GM12873 (cell line): ENCODE data around the gene ADAM12.

Experiments used
- TF ChIP-seq, protein P1 (sequence below): IDR thresholded peaks from 2 replicates; pipeline ENCODE4 v1.5.1; 2012; ENCODE audit warnings: low read depth, mild to moderate bottlenecking, moderate library complexity, low read length, control low read depth; ENCODE audit not compliant: insufficient read depth; ENCODE audit errors: missing control alignments

ADAM12 gene

GRCh38 chr10:126430512-126430911 lies 42.2 kb upstream of the ADAM12 start:
- TF ChIP-seq, protein P1, sequence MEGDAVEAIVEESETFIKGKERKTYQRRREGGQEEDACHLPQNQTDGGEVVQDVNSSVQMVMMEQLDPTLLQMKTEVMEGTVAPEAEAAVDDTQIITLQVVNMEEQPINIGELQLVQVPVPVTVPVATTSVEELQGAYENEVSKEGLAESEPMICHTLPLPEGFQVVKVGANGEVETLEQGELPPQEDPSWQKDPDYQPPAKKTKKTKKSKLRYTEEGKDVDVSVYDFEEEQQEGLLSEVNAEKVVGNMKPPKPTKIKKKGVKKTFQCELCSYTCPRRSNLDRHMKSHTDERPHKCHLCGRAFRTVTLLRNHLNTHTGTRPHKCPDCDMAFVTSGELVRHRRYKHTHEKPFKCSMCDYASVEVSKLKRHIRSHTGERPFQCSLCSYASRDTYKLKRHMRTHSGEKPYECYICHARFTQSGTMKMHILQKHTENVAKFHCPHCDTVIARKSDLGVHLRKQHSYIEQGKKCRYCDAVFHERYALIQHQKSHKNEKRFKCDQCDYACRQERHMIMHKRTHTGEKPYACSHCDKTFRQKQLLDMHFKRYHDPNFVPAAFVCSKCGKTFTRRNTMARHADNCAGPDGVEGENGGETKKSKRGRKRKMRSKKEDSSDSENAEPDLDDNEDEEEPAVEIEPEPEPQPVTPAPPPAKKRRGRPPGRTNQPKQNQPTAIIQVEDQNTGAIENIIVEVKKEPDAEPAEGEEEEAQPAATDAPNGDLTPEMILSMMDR = no peak

DNA sequence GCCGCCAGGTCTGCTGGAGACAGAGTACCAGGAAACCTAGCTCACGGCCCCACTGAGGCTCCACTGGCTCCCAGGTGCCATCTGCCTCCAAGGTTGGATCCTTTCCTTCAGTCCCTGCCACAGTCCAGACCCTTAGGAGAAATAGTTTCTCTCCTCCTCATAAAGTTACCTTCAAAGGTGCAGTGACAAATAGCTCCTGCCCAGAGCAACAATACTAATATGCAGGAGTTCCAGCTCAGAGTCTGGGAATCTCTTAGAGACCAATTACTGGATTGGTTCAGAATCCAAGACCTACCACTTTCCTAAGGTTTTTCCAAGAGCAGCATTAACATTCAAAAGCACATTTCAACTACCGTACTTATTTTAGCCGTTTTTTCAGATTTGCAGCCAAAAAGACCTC lies 41.0 kb upstream of the ADAM12 start:
- TF ChIP-seq, protein P1 = no peak

DNA sequence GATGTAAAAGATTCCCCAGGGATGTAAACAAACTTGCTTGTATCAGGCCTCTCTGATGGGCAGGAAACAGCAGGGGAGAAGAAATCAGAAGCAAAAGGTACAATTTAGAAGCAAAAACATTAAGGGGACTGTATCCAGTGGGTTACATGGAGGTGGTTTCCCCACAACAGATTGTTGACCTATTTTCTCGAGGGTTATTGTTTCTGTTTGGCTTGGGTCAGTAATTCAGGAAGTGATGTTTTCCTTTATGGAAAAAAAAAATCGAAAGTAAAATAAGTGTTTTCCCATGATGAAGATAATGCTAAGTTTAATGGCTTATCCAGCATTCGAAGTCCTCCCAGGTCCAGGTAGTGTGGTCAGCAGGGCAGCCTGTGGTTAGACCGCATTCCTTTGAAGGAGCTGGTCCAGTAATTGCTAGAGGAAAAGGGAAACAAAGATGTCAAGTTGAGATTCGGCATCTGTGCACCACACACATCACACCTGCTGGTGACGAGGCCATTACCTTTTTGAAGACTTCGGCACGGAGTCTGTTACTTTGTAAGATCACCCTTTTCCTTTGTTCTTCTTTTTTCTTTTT lies 37.3 kb upstream of the ADAM12 start:
- TF ChIP-seq, protein P1 = no peak

DNA sequence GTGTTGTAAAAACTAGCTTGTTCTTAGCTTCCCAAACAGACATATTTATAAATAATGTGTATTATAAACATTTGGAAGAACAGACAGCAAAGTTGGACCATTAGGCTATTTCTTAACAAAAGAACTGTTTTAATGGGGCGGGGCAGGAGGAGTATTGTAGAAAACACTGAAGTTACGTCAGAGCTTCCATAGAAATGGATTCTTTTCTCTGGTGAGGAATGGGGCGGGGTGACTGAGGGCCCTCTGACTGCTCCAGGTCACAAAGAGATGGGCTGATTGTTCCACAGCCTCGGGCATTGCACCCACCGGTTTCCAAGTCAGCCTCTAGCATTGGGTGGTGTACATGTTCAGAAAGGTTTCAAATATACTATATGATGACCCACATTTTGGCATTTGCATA lies 36.8 kb upstream of the ADAM12 start:
- TF ChIP-seq, protein P1 = no peak

DNA sequence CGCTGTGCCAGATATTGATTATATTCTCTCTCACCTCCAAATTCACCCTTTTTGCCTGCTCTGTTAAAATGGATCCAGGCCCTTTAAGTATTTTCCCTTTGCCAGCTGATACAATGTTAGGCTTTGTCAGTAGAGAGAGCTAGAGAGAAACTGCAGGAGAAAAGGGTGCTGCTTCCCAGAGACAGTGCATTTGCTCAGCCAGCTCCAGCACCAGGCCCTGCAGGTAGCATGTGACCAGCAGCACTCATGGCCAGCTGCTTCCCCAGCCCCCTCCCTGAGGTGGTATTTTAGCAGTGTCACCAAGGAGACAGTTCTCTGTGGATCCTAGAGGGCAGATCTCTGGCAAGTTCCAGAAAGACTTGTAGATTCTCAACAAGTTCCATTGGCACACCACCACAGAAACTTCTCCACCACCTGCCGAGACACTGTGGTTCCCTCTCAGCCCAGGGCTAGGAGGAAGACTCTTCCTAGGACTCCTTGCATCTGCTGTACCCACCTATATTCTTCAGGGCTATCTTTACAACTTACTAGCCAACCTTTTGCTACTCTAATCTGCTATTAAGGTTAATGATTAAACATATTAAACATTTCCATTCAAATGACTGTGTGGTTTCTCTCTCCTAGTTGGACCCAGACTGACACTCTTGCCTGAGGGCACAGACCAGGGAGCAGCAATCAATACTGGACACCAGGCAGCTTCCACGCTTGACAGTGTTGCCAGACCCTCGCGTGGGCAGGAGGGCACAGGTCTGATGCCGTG lies 35.6 kb upstream of the ADAM12 start:
- TF ChIP-seq, protein P1 = no peak

DNA sequence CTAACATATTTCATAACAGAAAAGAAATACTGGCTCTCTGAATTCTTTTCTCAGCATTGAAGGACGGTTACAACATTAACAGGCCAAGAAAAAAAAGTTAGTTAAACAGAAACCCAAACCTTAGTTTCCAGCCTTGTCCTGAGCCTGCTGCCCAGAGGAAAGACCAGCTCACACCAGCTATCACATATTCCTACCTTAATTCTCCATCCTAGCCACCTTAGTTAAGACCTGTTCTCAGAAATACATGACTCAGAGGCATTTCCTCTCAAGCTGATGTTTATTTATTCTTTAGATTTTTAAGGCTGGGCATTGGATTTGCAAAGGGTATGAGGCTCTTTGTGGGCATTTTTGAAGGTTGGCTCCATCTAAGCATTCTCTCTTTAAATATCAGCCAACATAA lies 34.3 kb upstream of the ADAM12 start:
- TF ChIP-seq, protein P1 = no peak

- TF ChIP-seq, protein P1 = no peak
Observed at GRCh38 chr10:126421756-126422256, 33.5 kb upstream of the ADAM12 start.
